H1 (cell line): Measurements from ENCODE around the gene SLC6A7. TPM values are rescaled to one million over a fixed set of nuclear protein-coding genes. Genes with fewer than 3 reads are reported as not detected.

Experiments used
- CTCF ChIA-PET: fragments of 300-600 bp; sonication (Branson Sonifier 250); formaldehyde crosslinking; loops from one replicate; lab custom pipeline; 2021; ENCODE audit not compliant: partially characterized antibody; lab: Charles Lee
- POLR2A ChIA-PET: fragments of 300-600 bp; sonication (Branson Sonifier 250); formaldehyde crosslinking; loops from one replicate; lab custom pipeline; 2021; ENCODE audit warnings: inconsistent platforms; ENCODE audit not compliant: partially characterized antibody; lab: Charles Lee
- DNase-seq, 2 experiments: peaks; one replicate each; pipeline versions ENCODE4 v3.0.0 to v3.0.0-alpha.2; 2010 to 2022; ENCODE audit warnings: low spot score in 2 of 2, low read depth in 1 of 2, mixed read lengths in 1 of 2
- FAIRE-seq: peaks from 2 replicates; lab custom pipeline; 2011; peaks lifted over from hg19 to GRCh38; lab: Jason Lieb, UNC
- H2AFZ ChIP-seq: 2 replicates; pipeline ENCODE4 v1.8.1; 2012; ENCODE audit warnings: low read length, inconsistent platforms
- H2AK5ac ChIP-seq: 2 replicates; pipeline ENCODE4 v1.6.1; 2013; ENCODE audit warnings: low read depth, low read length
- H2BK120ac ChIP-seq: replicated peaks from 2 replicates; pipeline ENCODE3; 2013; ENCODE audit warnings: low read depth, low read length, inconsistent platforms
- H2BK12ac ChIP-seq: 2 replicates; pipeline ENCODE4 v1.6.1; 2013; ENCODE audit warnings: low read depth, low read length
- H2BK15ac ChIP-seq: 2 replicates; pipeline ENCODE4 v1.6.1; 2013; ENCODE audit warnings: low read length
- H2BK20ac ChIP-seq: 2 replicates; pipeline ENCODE4 v1.6.1; 2013; ENCODE audit warnings: low read length
- H2BK5ac ChIP-seq: 2 replicates; pipeline ENCODE4 v1.6.1; 2013; ENCODE audit warnings: low read depth, low read length
- H3K14ac ChIP-seq: 2 replicates; pipeline ENCODE4 v1.6.1; 2013; ENCODE audit warnings: inconsistent platforms; ENCODE audit not compliant: insufficient read length
- H3K18ac ChIP-seq: 2 replicates; pipeline ENCODE4 v1.6.1; 2013; ENCODE audit warnings: low read length; ENCODE audit errors: extremely low read depth
- H3K23ac ChIP-seq: 2 replicates; pipeline ENCODE4 v1.6.1; 2013; ENCODE audit warnings: inconsistent platforms; ENCODE audit not compliant: insufficient read length
- H3K23me2 ChIP-seq: 2 replicates; pipeline ENCODE4 v1.6.1; 2013; ENCODE audit warnings: low read depth, low read length
- H3K27ac ChIP-seq: 2 replicates; pipeline ENCODE4 v1.6.1; 2011; ENCODE audit warnings: low read depth, low read length, inconsistent platforms
- H3K27me3 ChIP-seq, 4 experiments: replicated peaks in 1 of 4; 1 replicate in 1 of 4; 2 replicates in 3 of 4; pipeline versions ENCODE4 v1.6.1 to v1.8.1; 2011 to 2013; ENCODE audit warnings: low read length in 3 of 4, mild to moderate bottlenecking in 3 of 4, inconsistent platforms in 2 of 4, mixed read lengths in 2 of 4, moderate library complexity in 1 of 4; ENCODE audit not compliant: control insufficient read depth in 3 of 4, insufficient read depth in 3 of 4; ENCODE audit errors: extremely low read depth in 1 of 4
- H3K36me3 ChIP-seq, 4 experiments: 2 replicates each; pipeline versions ENCODE4 v1.6.1 to v1.8.1; 2011 to 2013; ENCODE audit warnings: mild to moderate bottlenecking in 4 of 4, low read length in 3 of 4, moderate library complexity in 2 of 4, control low read depth in 1 of 4, inconsistent platforms in 1 of 4; ENCODE audit not compliant: insufficient read depth in 4 of 4, control insufficient read depth in 2 of 4
- H3K4ac ChIP-seq: replicated peaks from 2 replicates; pipeline ENCODE3; 2013; ENCODE audit warnings: low read length, low read depth, mixed read lengths, inconsistent platforms; ENCODE audit not compliant: insufficient read length
- H3K4me1 ChIP-seq, 4 experiments: replicated peaks in 1 of 4; 1 replicate in 1 of 4; 2 replicates in 3 of 4; pipeline versions ENCODE4 v1.6.1 to v1.8.1; 2011 to 2013; ENCODE audit warnings: low read length in 3 of 4, inconsistent platforms in 2 of 4, mixed read lengths in 1 of 4; ENCODE audit not compliant: insufficient read depth in 4 of 4, control insufficient read depth in 3 of 4
- H3K4me2 ChIP-seq, 2 experiments: 2 replicates each; pipeline versions ENCODE4 v1.6.1 to v1.8.1; 2011 to 2013; ENCODE audit warnings: low read depth in 2 of 2, low read length in 2 of 2, control low read depth in 1 of 2, inconsistent platforms in 1 of 2, mild to moderate bottlenecking in 1 of 2; ENCODE audit not compliant: insufficient read depth in 1 of 2
- H3K4me3 ChIP-seq, 4 experiments: fragments of 200-600, 300-600 bp in 1 of 4; sonication (generic), shearing (Covaris generic), sonication (Bioruptor Twin) in 1 of 4; 2 replicates each; pipeline versions ENCODE4 v1.5.1 to v1.8.1; 2011 to 2016; ENCODE audit warnings: low read length in 4 of 4, low read depth in 3 of 4, control low read depth in 2 of 4, inconsistent platforms in 2 of 4, mild to moderate bottlenecking in 2 of 4, mixed read lengths in 1 of 4, moderate library complexity in 1 of 4; ENCODE audit not compliant: insufficient read depth in 2 of 4; ENCODE audit errors: extremely low read depth in 1 of 4
- H3K56ac ChIP-seq: replicated peaks from 2 replicates; pipeline ENCODE3; 2013; ENCODE audit warnings: low read depth, mild to moderate bottlenecking, mixed read lengths, low read length, inconsistent platforms; ENCODE audit not compliant: insufficient read length
- H3K79me1 ChIP-seq: 2 replicates; pipeline ENCODE4 v1.6.1; 2013; ENCODE audit warnings: low read depth, low read length, control low read depth
- H3K79me2 ChIP-seq, 2 experiments: 2 replicates each; pipeline versions ENCODE4 v1.6.1 to v1.8.1; 2012 to 2013; ENCODE audit warnings: low read length in 2 of 2, mild to moderate bottlenecking in 2 of 2, inconsistent platforms in 1 of 2; ENCODE audit not compliant: insufficient read depth in 2 of 2, control insufficient read depth in 1 of 2
- H3K9ac ChIP-seq, 4 experiments: replicated peaks in 1 of 4; 1 replicate in 1 of 4; 2 replicates in 3 of 4; pipeline versions ENCODE4 v1.6.1 to v1.8.1; 2011 to 2013; ENCODE audit warnings: low read depth in 3 of 4, low read length in 3 of 4, control low read depth in 2 of 4, mild to moderate bottlenecking in 2 of 4, moderate library complexity in 2 of 4, inconsistent platforms in 1 of 4; ENCODE audit errors: extremely low read depth in 1 of 4
- H3K9me3 ChIP-seq, 2 experiments: 2 replicates each; pipeline versions ENCODE4 v1.6.1 to v1.8.1; 2012 to 2013; ENCODE audit warnings: mild to moderate bottlenecking in 2 of 2, moderate library complexity in 2 of 2, control low read depth in 1 of 2, inconsistent platforms in 1 of 2, low read depth in 1 of 2, low read length in 1 of 2, mixed read lengths in 1 of 2; ENCODE audit not compliant: insufficient read depth in 2 of 2
- H4K20me1 ChIP-seq, 2 experiments: replicated peaks in 1 of 2; 2 replicates each; pipeline versions ENCODE3 to v1.8.1; 2011 to 2013; ENCODE audit warnings: inconsistent platforms in 2 of 2, low read length in 2 of 2, mild to moderate bottlenecking in 1 of 2; ENCODE audit not compliant: insufficient read depth in 2 of 2, control insufficient read depth in 1 of 2
- H4K5ac ChIP-seq: 2 replicates; pipeline ENCODE4 v1.6.1; 2013; ENCODE audit warnings: low read length, low read depth, mixed read lengths, inconsistent platforms; ENCODE audit not compliant: insufficient read length
- H4K8ac ChIP-seq: 2 replicates; pipeline ENCODE4 v1.8.0; 2013; ENCODE audit warnings: mild to moderate bottlenecking, moderate library complexity, low read length, inconsistent platforms; ENCODE audit not compliant: insufficient read depth; ENCODE audit errors: extremely low read depth
- H4K91ac ChIP-seq: replicated peaks from 2 replicates; pipeline ENCODE3; 2013; ENCODE audit warnings: low read length, mixed read lengths, inconsistent platforms; ENCODE audit not compliant: insufficient read length
- E2F6 ChIP-seq: IDR thresholded peaks from 2 replicates; pipeline ENCODE4 v1.6.1; 2012; ENCODE audit warnings: inconsistent platforms
- SIX5 ChIP-seq: IDR thresholded peaks from 2 replicates; pipeline ENCODE4 v1.6.1; 2011; ENCODE audit warnings: mild to moderate bottlenecking, low read depth, low read length
- TBP ChIP-seq: IDR thresholded peaks from 2 replicates; pipeline ENCODE4 v1.6.1; 2011; ENCODE audit warnings: low read depth, low read length, improper control_type of control experiment
- WGBS, 2 experiments: shearing (Covaris generic) in 1 of 2; methylation state at CpG; one replicate each; pipeline versions ENCODE4 v1.1.6 to v1.1.7; 2013 to 2015; ENCODE audit warnings: low lambda C conversion rate in 2 of 2, mixed read lengths in 2 of 2, inconsistent platforms in 1 of 2, low coverage in 1 of 2, missing lambda C conversion rate in 1 of 2; ENCODE audit not compliant: insufficient replicate concordance in 2 of 2, insufficient coverage in 1 of 2, insufficient read length in 1 of 2; ENCODE audit errors: extremely low coverage in 1 of 2, missing lambda C conversion rate in 1 of 2; 5-methylcytosine and 5-hydroxymethylcytosine counted together
- polyA plus RNA-seq, 7 experiments: library from polyadenylated mRNA; depleted of rRNA in 3 of 7; stranded (reverse) in 5 of 7; unstranded in 2 of 7; fragments of >200 nt in 5 of 7; fragments of 200-250 nt in 2 of 7; gene quantifications; 1 replicate in 5 of 7; 2 replicates in 1 of 7; 4 replicates in 1 of 7; pipeline versions ENCODE4 v1.2.1 to v1.2.3, GENCODE V29; 2011 to 2013; ENCODE audit warnings: missing spikeins in 2 of 7, mixed read lengths in 2 of 7
- total RNA-seq: library from RNA; stranded (reverse); fragmentation: NEBNext Ultra II Directional; extraction: Animal tissue kit (Norgen Biotek cat#: 25700); gene quantifications from 2 replicates; pipeline ENCODE4 v1.2.1, GENCODE V29; 2021

SLC6A7 gene
- total and polyA plus RNA-seq, 2 of the 8 experiments (the other 6 are each of a cell fraction or from before 2014, with no cell fraction given): 0.07 to 0.12 TPM

GRCh38 chr5:150227036-150227435 lies 37.2 kb downstream of the SLC6A7 start:
- no peaks in the 10 kb centered on the region for H3K79me1 ChIP-seq
- H2BK15ac ChIP-seq: no peak overlapping the region
- no peak overlapping the region for H3K9ac ChIP-seq
- H4K5ac ChIP-seq: no peak overlapping the region
- H3K36me3 ChIP-seq: no peaks in the 10 kb centered on the region
- no peak overlapping the region for H3K14ac ChIP-seq
- no peak overlapping the region for H2BK12ac ChIP-seq
- H4K8ac ChIP-seq: no peak overlapping the region
- ChIA-PET POLR2A (no interaction called here), CTCF (interaction anchor here (0.8 to 1.9 kb wide), 10 partner anchors 8 to 130 kb away, joined by 3 to 8 read pairs (median 4); no protein-coding TSS in a partner anchor)
- no peak overlapping the region for H3K56ac ChIP-seq
- H3K27ac ChIP-seq: no peak overlapping the region
- no peak overlapping the region for H2BK120ac ChIP-seq
- no peaks in the 10 kb centered on the region for H4K20me1 ChIP-seq
- H3K4me1 ChIP-seq: peaks cover 0 to 4% (median 0%) of the 10 kb centered on the region in 4 experiments; a peak in 1 of 7 replicates
- WGBS, 2 experiments: 100% methylated on average over 5 of the region's 5 CpGs; no CpG with 5 or more reads in 1 of the 2 experiments
- H3K23me2 ChIP-seq: no peaks in the 10 kb centered on the region
- no peak overlapping the region for H3K4ac ChIP-seq
- H3K27me3 ChIP-seq: no peaks in the 10 kb centered on the region
- no peak overlapping the region for H2BK20ac ChIP-seq
- H3K23ac ChIP-seq: no peak overlapping the region
- DNase-seq: no peak
- no peaks in the 10 kb centered on the region for H3K79me2 ChIP-seq
- H2AK5ac ChIP-seq: no peak overlapping the region
- FAIRE-seq: no peak
- no peak overlapping the region; the same call in 1 of the 2 replicates for H2BK5ac ChIP-seq
- no peak overlapping the region for H3K4me2 ChIP-seq
- H2AFZ ChIP-seq: no peak overlapping the region
- no peak overlapping the region for H3K4me3 ChIP-seq
- H3K18ac ChIP-seq: no peak overlapping the region
- no peak overlapping the region for H4K91ac ChIP-seq
- H3K9me3 ChIP-seq: no peaks in the 10 kb centered on the region
- TF ChIP-seq E2F6 (no peak), SIX5 (no peak), TBP (no peak)
